HL-60 (cell line): ENCODE results near the gene FRAT2.

Experiments
- SPI1 ChIP-seq: IDR thresholded peaks from 2 replicates; pipeline ENCODE4 v1.6.1; 2012; ENCODE audit warnings: low read depth, mild to moderate bottlenecking, borderline replicate concordance
- TF ChIP-seq, protein P1 (sequence below): IDR thresholded peaks from 2 replicates; pipeline ENCODE4 v1.6.1; 2012; ENCODE audit warnings: low read depth; ENCODE audit not compliant: insufficient replicate concordance
- TF ChIP-seq, protein P2 (sequence below): IDR thresholded peaks from one replicate; pipeline ENCODE4 v1.5.1; 2011; ENCODE audit warnings: low read length, control low read depth, inconsistent platforms; ENCODE audit not compliant: insufficient read depth

DNA sequence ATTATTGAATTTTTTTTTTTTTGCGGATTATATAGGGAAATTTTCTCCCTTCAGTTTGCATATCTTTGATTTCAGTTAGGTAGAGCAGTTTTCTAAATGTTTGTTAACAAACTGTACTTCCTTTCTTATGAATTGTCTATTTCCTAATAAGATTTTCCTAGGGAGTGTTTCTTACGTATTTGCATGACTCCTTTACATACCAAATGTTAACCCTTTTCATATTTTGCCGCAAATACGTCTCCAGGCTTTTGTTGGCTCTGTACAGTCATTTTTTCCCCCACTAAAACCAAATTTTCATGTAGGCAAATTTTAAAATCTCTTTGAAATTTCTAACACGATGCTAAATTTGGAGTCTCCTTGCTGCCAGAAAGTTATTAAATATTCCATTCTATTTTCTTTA, 1.9 kb upstream of the FRAT2 start:
- TF ChIP-seq, protein P1, sequence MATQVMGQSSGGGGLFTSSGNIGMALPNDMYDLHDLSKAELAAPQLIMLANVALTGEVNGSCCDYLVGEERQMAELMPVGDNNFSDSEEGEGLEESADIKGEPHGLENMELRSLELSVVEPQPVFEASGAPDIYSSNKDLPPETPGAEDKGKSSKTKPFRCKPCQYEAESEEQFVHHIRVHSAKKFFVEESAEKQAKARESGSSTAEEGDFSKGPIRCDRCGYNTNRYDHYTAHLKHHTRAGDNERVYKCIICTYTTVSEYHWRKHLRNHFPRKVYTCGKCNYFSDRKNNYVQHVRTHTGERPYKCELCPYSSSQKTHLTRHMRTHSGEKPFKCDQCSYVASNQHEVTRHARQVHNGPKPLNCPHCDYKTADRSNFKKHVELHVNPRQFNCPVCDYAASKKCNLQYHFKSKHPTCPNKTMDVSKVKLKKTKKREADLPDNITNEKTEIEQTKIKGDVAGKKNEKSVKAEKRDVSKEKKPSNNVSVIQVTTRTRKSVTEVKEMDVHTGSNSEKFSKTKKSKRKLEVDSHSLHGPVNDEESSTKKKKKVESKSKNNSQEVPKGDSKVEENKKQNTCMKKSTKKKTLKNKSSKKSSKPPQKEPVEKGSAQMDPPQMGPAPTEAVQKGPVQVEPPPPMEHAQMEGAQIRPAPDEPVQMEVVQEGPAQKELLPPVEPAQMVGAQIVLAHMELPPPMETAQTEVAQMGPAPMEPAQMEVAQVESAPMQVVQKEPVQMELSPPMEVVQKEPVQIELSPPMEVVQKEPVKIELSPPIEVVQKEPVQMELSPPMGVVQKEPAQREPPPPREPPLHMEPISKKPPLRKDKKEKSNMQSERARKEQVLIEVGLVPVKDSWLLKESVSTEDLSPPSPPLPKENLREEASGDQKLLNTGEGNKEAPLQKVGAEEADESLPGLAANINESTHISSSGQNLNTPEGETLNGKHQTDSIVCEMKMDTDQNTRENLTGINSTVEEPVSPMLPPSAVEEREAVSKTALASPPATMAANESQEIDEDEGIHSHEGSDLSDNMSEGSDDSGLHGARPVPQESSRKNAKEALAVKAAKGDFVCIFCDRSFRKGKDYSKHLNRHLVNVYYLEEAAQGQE: no peak
- TF ChIP-seq SPI1: no peak
- TF ChIP-seq, protein P2, sequence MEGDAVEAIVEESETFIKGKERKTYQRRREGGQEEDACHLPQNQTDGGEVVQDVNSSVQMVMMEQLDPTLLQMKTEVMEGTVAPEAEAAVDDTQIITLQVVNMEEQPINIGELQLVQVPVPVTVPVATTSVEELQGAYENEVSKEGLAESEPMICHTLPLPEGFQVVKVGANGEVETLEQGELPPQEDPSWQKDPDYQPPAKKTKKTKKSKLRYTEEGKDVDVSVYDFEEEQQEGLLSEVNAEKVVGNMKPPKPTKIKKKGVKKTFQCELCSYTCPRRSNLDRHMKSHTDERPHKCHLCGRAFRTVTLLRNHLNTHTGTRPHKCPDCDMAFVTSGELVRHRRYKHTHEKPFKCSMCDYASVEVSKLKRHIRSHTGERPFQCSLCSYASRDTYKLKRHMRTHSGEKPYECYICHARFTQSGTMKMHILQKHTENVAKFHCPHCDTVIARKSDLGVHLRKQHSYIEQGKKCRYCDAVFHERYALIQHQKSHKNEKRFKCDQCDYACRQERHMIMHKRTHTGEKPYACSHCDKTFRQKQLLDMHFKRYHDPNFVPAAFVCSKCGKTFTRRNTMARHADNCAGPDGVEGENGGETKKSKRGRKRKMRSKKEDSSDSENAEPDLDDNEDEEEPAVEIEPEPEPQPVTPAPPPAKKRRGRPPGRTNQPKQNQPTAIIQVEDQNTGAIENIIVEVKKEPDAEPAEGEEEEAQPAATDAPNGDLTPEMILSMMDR: no peak
